ENCODE results near the gene DKKL1.
"Not testable (repeated sequence)": the region's sequence is repeated elsewhere in the genome, so short reads cannot be mapped to it uniquely, and the experiment has no call there.

The DKKL1 gene

GRCh38 chr19:49363268-49364082 lies at the start of gene DKKL1:
DKKL1 (plus strand) TSS chr19:49363877; CDS start chr19:49363999, 122 bp downstream.
- peak; percentile 35 to 46 for DNase-seq

- no peak for DNase-seq
Measured at GRCh38 chr19:49315111-49315510, 48.6 kb upstream of the DKKL1 start.

- DNase-seq = no peak
Measured at GRCh38 chr19:49316284-49316683, 47.4 kb upstream of the DKKL1 start.

- no peak for DNase-seq
Measured at GRCh38 chr19:49318296-49318695, 45.4 kb upstream of the DKKL1 start.

- DNase-seq = no peak
Measured at GRCh38 chr19:49324801-49325576, 38.7 kb upstream of the DKKL1 start, which contains the start of gene SLC6A16. SLC6A16 (minus strand) TSS chr19:49325191; CDS start chr19:49311347, 13,844 bp downstream.

- not testable (repeated sequence) for DNase-seq
Measured at GRCh38 chr19:49325756-49326155, 37.9 kb upstream of the DKKL1 start.

- no peak for DNase-seq
Measured at GRCh38 chr19:49326165-49326704, 37.4 kb upstream of the DKKL1 start.

GRCh38 chr19:49327878-49328544 lies 35.7 kb upstream of the DKKL1 start:
- peak in 1 of 2 experiments; percentile 42 for DNase-seq

- DNase-seq = no peak
Measured at GRCh38 chr19:49328741-49329140, 34.9 kb upstream of the DKKL1 start.

GRCh38 chr19:49331187-49331586 lies 32.5 kb upstream of the DKKL1 start:
- not testable (repeated sequence) for DNase-seq

- DNase-seq = peak; percentile 35 to 70
Measured at GRCh38 chr19:49331616-49332055, 32.0 kb upstream of the DKKL1 start.

GRCh38 chr19:49332691-49333417 lies 30.8 kb upstream of the DKKL1 start:
- not testable (repeated sequence) for DNase-seq

GRCh38 chr19:49333418-49333805 lies 30.3 kb upstream of the DKKL1 start:
- no peak for DNase-seq

GRCh38 chr19:49333811-49334288 lies 29.8 kb upstream of the DKKL1 start:
- DNase-seq = peak; percentile 62 to 76

- DNase-seq = peak; percentile 35 to 42
Measured at GRCh38 chr19:49335071-49335783, 28.4 kb upstream of the DKKL1 start, which contains the start of gene CD37. CD37 (plus strand) TSS chr19:49335406; CDS start chr19:49335541, 135 bp downstream.

- no peak for DNase-seq
Measured at GRCh38 chr19:49335784-49336481, 27.7 kb upstream of the DKKL1 start.

- no peak for DNase-seq
Measured at GRCh38 chr19:49336482-49337266, 27.0 kb upstream of the DKKL1 start.

- DNase-seq = no peak
Measured at GRCh38 chr19:49337267-49338022, 26.2 kb upstream of the DKKL1 start.
